ENCODE results near the gene FNDC3A.
"Not testable (repeated sequence)": the region's sequence is repeated elsewhere in the genome, so short reads cannot be mapped to it uniquely, and the experiment has no call there.

The FNDC3A gene

DNA sequence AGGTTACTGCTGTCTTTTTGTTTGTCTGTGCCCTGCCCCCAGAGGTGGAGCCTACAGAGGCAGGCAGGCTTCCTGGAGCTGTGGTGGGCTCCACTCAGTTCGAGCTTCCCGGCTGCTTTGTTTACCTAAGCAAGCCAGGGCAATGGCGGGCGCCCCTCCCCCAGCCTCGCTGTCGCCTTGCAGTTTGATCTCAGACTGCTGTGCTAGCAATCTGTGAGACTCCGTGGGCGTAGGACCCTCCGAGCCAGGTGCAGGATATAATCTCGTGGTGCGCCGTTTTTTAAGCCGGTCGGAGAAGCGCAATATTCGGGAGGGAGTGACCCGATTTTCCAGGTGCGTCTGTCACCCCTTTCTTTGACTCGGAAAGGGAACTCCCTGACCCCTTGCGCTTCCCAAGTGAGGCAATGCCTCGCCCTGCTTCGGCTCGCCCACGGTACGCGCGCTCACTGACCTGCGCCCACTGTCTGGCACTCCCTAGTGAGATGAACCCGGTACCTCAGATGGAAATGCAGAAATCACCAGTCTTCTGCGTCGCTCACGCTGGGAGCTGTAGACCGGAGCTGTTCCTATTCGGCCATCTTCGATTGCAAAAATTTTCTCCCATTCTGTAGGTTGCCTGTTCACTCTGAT is 182.4 kb downstream of the FNDC3A start:
- DNase-seq, result not testable (repeated sequence)

DNA sequence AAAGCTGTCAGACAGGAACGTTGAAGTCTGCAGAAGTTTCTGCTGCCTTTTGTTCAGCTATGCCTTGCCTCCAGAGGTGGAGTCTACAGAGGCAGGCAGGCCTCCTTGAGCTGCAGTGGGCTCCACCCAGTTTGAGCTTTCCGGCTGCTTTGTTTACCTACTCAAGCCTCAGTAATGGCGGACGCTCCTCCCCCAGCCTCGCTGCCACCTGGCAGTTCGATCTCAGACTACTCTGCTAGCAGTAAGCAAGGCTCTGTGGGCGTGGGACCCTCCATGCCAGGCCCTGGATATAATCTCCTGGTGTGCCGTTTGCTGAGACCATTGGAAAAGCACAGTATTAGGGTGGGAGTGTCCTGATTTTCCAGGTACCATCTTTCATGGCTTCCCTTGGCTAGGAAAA is 187.4 kb downstream of the FNDC3A start:
- DNase-seq, result not testable (repeated sequence)

DNA sequence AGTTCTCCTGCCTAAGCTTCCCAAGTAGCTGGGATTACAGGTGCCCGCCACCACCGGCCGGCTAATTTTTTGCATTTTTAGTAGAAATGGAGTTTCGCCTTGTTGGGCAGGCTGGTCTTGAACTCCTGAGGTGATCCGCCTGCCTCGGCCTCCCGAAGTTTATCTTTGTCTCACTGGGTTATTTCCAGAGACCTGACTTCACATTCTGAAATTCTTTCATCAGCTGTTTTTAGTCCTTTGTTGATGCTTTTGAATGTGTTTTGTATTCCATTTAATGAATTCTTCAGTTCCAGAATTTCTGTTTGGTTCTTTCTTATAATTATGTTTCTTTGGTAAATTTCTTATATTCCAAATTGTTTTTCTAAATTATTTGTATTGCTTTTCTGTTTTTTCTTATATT is 189.0 kb downstream of the FNDC3A start:
- no peak for DNase-seq

- DNase-seq, result no peak
Observed at GRCh38 chr13:49165798-49166752, 190.4 kb downstream of the FNDC3A start.

- DNase-seq, result no peak
Observed at GRCh38 chr13:49171359-49171758, 195.6 kb downstream of the FNDC3A start.

DNA sequence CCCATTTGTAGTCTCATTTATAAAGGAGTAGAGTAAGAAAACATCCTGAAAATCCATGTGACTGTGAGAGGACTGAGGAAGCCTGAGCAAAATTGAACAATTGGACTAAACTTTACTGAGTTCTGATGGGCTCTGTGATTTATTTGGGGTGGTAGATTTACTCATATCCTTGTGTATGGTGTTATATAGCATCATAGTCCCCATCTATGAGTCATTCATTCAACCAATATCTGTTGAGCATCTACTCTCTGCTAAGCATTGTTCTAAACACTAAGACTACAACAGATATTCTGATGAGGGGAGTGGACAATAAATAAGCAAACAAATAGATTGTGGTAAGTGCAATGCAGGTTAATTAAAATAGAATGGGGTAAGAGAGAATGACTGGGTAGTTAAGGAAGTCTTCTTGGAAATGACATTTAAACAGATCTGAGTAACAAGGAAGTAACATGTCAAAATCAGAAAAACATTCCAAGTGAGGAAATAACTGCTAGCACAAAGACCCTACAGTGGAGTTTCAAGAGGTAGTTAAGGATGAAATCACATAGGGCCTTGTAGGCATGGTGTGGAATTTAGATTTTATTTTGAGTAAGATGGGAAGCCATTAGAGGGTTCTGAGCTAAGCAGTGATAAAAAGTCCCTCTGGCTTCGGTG is 208.1 kb downstream of the FNDC3A start:
- DNase-seq, result no peak

- no peak for DNase-seq
Observed at GRCh38 chr13:49184621-49185020, 208.9 kb downstream of the FNDC3A start.

DNA sequence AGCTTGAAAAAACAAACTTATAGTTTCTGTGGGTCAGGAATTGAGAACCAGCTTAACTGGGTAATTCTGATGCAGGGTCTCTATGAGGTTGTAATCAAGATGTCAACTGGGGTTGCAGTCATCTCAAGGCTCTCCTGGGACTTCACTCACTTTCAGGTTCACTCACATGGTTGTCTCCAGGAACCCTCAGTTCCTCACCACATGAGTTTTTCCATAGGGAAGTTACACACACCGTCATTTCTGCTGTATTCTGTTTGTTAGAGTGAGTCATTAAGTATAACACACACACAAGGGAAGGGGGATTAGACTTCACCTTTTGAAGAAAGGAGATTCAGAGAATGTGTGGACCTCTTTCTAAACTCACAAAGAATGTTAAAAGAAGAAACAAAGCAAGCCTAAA is 209.6 kb downstream of the FNDC3A start:
- DNase-seq, result no peak

GRCh38 chr13:49190901-49191300 is 215.2 kb downstream of the FNDC3A start:
- DNase-seq, result no peak

GRCh38 chr13:49206641-49207040 is 230.9 kb downstream of the FNDC3A start:
- DNase-seq, result no peak

GRCh38 chr13:49208619-49209018 is 232.9 kb downstream of the FNDC3A start:
- no peak for DNase-seq

DNA sequence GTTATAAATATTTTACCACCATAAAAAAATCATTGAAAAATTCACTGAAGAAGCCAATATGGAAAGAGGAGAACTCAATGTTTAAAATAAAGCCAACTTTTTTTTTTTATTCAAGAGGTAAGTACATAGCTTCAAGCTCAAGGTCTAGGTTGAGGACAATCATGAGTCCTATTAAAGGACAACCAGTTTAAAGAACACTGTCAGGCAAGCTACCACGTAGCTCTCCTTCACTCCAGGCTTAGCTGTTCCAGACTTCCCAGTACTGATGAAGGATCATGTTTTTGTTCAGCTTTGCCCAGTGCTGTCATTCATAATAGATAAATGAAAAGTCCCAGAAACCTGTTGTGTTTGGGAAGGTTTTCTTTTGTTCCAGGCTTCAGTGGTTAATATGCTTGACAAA is 234.4 kb downstream of the FNDC3A start:
- DNase-seq, result no peak

DNA sequence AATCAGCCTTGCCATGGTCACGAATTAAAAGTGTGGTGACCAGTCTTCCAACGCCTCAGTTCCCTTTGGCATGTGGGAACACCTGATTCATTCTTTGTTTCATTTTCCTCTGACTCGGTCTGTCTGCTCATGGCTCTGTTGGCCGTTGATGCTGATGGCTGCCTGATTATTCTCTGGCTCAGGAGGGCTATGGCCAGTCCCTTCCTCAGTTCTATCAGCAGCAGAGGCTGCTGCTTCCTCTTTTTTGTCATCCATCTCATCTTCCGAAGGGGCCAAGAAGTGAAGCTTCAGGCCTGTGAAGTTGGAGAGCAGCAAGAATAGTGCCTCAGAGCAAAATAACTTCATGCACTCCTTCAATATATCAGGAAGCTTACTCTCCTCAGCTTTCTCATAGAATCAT is 235.0 kb downstream of the FNDC3A start:
- DNase-seq, result no peak

GRCh38 chr13:49213539-49213938 is 237.8 kb downstream of the FNDC3A start:
- no peak for DNase-seq

DNA sequence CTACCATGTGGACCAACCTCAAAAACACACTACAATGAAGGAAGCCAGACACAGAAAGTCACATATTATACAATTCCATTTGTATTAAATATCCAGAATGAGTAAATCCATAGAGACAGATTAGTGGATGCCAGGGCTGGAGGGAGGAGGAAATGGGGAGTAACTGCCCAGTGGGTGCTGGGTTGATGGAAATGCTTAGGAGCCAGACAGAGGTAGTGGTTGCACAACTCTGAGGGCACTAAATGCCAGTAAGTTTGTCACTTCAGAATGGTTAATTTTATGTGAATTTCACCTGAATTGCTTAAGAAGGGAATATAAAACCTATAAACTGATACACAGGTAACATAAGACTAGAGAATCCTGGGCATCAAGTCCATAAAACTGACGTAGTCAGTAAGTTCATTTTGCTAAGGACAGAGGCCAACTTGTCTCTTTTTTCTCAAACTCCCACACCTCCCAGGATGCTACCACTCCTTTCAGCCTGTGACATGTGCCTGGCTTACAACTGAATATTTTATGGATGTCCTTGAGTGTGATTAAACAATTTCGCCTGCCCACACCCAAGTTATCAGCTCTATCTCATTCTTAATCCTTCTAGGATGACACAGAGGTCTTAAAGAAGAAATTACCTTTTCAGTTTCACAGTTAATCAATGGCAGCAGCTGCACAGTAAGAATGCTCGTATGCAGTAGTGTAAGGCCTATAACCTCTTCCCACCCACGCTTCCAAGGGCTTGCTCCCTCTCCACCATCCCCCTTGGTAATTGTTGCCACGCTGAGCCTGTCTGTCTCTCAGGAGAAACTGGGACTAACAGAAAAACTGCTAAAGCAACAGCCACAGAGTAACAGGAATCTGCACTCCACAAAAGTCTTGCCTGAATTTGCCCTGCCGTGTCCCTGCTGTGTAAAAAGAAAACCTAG is 238.5 kb downstream of the FNDC3A start:
- DNase-seq, result no peak

GRCh38 chr13:49214917-49215376 is 239.2 kb downstream of the FNDC3A start:
- DNase-seq, result no peak

GRCh38 chr13:49216334-49216733 is 240.6 kb downstream of the FNDC3A start:
- no peak for DNase-seq

GRCh38 chr13:49217962-49218492 is 242.3 kb downstream of the FNDC3A start:
- DNase-seq, result no peak

- no peak for DNase-seq
Observed at GRCh38 chr13:49218493-49219051, 242.9 kb downstream of the FNDC3A start.

DNA sequence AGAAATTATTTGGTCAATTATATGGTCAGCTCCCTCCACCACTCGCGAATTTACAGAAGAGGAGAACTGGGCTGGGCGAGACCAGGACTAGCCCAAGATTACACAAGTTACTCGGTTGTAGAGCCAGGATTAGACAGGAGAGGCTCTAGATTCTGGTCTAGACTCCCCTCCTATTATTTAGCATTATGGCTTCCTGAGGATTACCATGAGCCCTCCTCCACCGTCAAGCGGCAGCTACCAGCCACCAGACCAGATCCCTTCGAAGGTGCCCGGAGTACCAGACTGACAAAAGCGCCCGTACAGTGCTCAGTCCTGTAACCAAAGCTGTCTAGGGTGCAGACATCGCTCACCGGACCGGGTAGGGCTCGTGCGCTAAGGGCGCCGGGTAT is 243.9 kb downstream of the FNDC3A start:
- no peak for DNase-seq

- no peak for DNase-seq
Observed at GRCh38 chr13:49220036-49220855, 244.5 kb downstream of the FNDC3A start, which contains the start of gene MLNR. MLNR (plus strand) TSS chr13:49220338; CDS start chr13:49220338, 0 bp downstream.
